ENCODE results near the gene EEF1A2. TPM values are rescaled to one million over a fixed set of nuclear protein-coding genes. Genes with fewer than 3 reads are reported as not detected.

EEF1A2 gene
- total RNA-seq, 1 experiment from 2014 or later, result 26.0 TPM

DNA sequence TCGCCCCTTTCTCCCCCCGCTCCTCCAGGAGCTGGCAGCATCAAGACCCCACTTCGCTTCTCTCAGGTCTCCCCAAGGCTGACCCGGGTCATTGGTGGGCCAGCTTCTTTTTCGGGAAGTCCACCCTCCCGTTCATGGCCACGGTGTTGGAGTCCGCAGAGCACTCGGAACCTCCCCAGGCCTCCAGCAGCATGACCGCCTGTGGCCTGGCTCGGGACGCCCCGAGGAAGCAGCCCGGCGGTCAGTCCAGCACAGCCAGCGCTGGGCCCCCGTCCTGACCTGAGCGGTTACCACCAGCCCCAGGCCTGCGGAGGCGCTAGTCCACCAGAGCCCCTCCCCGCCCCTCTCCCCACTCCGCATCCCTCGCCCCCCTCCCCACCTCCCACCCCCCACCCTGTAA lies 22.7 kb upstream of the EEF1A2 start:
- ChIA-PET CTCF (interaction anchor here (0.6 to 4.4 kb wide), 13 partner anchors 15 to 502 kb away, joined by 4 to 50 read pairs (median 6); partner anchors contain the start of genes PRPF6 and PTK6), POLR2A (interaction anchor here (0.6 to 1.8 kb wide), 6 partner anchors 13 to 719 kb away, joined by 3 to 5 read pairs (median 4); partner anchors contain the start of genes GMEB2 and STMN3)
- TF ChIP-seq ZNF423 (CRISPR knock-in tag; IDR thresholded peaks at IDR 0.05), result no peak
- TF ChIP-seq FOXJ3 (CRISPR knock-in tag; IDR thresholded peaks at IDR 0.05; ENCODE audit: borderline replicate concordance), result no peak
- TF ChIP-seq, protein P1, sequence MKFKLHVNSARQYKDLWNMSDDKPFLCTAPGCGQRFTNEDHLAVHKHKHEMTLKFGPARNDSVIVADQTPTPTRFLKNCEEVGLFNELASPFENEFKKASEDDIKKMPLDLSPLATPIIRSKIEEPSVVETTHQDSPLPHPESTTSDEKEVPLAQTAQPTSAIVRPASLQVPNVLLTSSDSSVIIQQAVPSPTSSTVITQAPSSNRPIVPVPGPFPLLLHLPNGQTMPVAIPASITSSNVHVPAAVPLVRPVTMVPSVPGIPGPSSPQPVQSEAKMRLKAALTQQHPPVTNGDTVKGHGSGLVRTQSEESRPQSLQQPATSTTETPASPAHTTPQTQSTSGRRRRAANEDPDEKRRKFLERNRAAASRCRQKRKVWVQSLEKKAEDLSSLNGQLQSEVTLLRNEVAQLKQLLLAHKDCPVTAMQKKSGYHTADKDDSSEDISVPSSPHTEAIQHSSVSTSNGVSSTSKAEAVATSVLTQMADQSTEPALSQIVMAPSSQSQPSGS (CRISPR knock-in tag; IDR thresholded peaks at IDR 0.05; ENCODE audit: borderline replicate concordance, low read depth), result no peak
- TF ChIP-seq, protein P2, sequence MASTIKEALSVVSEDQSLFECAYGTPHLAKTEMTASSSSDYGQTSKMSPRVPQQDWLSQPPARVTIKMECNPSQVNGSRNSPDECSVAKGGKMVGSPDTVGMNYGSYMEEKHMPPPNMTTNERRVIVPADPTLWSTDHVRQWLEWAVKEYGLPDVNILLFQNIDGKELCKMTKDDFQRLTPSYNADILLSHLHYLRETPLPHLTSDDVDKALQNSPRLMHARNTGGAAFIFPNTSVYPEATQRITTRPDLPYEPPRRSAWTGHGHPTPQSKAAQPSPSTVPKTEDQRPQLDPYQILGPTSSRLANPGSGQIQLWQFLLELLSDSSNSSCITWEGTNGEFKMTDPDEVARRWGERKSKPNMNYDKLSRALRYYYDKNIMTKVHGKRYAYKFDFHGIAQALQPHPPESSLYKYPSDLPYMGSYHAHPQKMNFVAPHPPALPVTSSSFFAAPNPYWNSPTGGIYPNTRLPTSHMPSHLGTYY (CRISPR knock-in tag; IDR thresholded peaks at IDR 0.05), result no peak
- TF ChIP-seq, protein P3, sequence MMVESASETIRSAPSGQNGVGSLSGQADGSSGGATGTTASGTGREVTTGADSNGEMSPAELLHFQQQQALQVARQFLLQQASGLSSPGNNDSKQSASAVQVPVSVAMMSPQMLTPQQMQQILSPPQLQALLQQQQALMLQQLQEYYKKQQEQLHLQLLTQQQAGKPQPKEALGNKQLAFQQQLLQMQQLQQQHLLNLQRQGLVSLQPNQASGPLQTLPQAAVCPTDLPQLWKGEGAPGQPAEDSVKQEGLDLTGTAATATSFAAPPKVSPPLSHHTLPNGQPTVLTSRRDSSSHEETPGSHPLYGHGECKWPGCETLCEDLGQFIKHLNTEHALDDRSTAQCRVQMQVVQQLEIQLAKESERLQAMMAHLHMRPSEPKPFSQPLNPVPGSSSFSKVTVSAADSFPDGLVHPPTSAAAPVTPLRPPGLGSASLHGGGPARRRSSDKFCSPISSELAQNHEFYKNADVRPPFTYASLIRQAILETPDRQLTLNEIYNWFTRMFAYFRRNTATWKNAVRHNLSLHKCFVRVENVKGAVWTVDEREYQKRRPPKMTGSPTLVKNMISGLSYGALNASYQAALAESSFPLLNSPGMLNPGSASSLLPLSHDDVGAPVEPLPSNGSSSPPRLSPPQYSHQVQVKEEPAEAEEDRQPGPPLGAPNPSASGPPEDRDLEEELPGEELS (CRISPR knock-in tag; IDR thresholded peaks at IDR 0.05), result no peak
- 0 out of 2 replicates have a peak, but pooled peaks have one; percentile 7 for TF ChIP-seq RELA (CRISPR knock-in tag; IDR thresholded peaks at IDR 0.05; ENCODE audit: borderline replicate concordance)
- TF ChIP-seq NR2C2 (CRISPR knock-in tag; IDR thresholded peaks at IDR 0.05), result no peak
- no peak for TF ChIP-seq FOXP1 (CRISPR knock-in tag; IDR thresholded peaks at IDR 0.05; ENCODE audit: borderline replicate concordance)
- TF ChIP-seq ZBTB21 (CRISPR knock-in tag; IDR thresholded peaks at IDR 0.05; ENCODE audit: borderline replicate concordance), result 0 out of 2 replicates have a peak, but pooled peaks have one; percentile 25
- no peak for TF ChIP-seq RORB (CRISPR knock-in tag; IDR thresholded peaks at IDR 0.05)
- TF ChIP-seq, protein P4, sequence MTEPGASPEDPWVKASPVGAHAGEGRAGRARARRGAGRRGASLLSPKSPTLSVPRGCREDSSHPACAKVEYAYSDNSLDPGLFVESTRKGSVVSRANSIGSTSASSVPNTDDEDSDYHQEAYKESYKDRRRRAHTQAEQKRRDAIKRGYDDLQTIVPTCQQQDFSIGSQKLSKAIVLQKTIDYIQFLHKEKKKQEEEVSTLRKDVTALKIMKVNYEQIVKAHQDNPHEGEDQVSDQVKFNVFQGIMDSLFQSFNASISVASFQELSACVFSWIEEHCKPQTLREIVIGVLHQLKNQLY (CRISPR knock-in tag; IDR thresholded peaks at IDR 0.05), result no peak
- no peak for TF ChIP-seq ZNF232 (CRISPR knock-in tag; IDR thresholded peaks at IDR 0.05)
- TF ChIP-seq, protein P5, sequence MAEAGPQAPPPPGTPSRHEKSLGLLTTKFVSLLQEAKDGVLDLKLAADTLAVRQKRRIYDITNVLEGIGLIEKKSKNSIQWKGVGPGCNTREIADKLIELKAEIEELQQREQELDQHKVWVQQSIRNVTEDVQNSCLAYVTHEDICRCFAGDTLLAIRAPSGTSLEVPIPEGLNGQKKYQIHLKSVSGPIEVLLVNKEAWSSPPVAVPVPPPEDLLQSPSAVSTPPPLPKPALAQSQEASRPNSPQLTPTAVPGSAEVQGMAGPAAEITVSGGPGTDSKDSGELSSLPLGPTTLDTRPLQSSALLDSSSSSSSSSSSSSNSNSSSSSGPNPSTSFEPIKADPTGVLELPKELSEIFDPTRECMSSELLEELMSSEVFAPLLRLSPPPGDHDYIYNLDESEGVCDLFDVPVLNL (CRISPR knock-in tag; IDR thresholded peaks at IDR 0.05; ENCODE audit: borderline replicate concordance, low read depth), result no peak
- TF ChIP-seq, protein P6, sequence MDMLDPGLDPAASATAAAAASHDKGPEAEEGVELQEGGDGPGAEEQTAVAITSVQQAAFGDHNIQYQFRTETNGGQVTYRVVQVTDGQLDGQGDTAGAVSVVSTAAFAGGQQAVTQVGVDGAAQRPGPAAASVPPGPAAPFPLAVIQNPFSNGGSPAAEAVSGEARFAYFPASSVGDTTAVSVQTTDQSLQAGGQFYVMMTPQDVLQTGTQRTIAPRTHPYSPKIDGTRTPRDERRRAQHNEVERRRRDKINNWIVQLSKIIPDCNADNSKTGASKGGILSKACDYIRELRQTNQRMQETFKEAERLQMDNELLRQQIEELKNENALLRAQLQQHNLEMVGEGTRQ (CRISPR knock-in tag; IDR thresholded peaks at IDR 0.05), result no peak
- TF ChIP-seq, protein P7, sequence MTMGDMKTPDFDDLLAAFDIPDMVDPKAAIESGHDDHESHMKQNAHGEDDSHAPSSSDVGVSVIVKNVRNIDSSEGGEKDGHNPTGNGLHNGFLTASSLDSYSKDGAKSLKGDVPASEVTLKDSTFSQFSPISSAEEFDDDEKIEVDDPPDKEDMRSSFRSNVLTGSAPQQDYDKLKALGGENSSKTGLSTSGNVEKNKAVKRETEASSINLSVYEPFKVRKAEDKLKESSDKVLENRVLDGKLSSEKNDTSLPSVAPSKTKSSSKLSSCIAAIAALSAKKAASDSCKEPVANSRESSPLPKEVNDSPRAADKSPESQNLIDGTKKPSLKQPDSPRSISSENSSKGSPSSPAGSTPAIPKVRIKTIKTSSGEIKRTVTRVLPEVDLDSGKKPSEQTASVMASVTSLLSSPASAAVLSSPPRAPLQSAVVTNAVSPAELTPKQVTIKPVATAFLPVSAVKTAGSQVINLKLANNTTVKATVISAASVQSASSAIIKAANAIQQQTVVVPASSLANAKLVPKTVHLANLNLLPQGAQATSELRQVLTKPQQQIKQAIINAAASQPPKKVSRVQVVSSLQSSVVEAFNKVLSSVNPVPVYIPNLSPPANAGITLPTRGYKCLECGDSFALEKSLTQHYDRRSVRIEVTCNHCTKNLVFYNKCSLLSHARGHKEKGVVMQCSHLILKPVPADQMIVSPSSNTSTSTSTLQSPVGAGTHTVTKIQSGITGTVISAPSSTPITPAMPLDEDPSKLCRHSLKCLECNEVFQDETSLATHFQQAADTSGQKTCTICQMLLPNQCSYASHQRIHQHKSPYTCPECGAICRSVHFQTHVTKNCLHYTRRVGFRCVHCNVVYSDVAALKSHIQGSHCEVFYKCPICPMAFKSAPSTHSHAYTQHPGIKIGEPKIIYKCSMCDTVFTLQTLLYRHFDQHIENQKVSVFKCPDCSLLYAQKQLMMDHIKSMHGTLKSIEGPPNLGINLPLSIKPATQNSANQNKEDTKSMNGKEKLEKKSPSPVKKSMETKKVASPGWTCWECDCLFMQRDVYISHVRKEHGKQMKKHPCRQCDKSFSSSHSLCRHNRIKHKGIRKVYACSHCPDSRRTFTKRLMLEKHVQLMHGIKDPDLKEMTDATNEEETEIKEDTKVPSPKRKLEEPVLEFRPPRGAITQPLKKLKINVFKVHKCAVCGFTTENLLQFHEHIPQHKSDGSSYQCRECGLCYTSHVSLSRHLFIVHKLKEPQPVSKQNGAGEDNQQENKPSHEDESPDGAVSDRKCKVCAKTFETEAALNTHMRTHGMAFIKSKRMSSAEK (CRISPR knock-in tag; IDR thresholded peaks at IDR 0.05; ENCODE audit: borderline replicate concordance), result no peak
- TF ChIP-seq, protein P8, sequence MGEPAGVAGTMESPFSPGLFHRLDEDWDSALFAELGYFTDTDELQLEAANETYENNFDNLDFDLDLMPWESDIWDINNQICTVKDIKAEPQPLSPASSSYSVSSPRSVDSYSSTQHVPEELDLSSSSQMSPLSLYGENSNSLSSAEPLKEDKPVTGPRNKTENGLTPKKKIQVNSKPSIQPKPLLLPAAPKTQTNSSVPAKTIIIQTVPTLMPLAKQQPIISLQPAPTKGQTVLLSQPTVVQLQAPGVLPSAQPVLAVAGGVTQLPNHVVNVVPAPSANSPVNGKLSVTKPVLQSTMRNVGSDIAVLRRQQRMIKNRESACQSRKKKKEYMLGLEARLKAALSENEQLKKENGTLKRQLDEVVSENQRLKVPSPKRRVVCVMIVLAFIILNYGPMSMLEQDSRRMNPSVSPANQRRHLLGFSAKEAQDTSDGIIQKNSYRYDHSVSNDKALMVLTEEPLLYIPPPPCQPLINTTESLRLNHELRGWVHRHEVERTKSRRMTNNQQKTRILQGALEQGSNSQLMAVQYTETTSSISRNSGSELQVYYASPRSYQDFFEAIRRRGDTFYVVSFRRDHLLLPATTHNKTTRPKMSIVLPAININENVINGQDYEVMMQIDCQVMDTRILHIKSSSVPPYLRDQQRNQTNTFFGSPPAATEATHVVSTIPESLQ (CRISPR knock-in tag; IDR thresholded peaks at IDR 0.05), result no peak
- no peak for TF ChIP-seq NFATC4 (CRISPR knock-in tag; IDR thresholded peaks at IDR 0.05)
- H3K4me1 Mint-ChIP-seq, result peaks cover 14% of the 10 kb centered on the region
- peak; percentile 10 for ATAC-seq
- H3K4me3 Mint-ChIP-seq, result peak overlapping the region; percentile 88
- H3K9me3 Mint-ChIP-seq, result peaks cover 8% of the 10 kb centered on the region; the same call in 1 of the 2 replicates
- H3K27ac Mint-ChIP-seq, result peak overlapping the region; percentile 79
- H3K36me3 Mint-ChIP-seq, result peaks cover 21% of the 10 kb centered on the region
- DNase-seq (ENCODE audit: low spot score), result peak; percentile 63
- peaks cover 9% of the 10 kb centered on the region; the same call in 1 of the 2 replicates for H3K27me3 Mint-ChIP-seq (ENCODE audit: low read depth)

Measured in WTC11 (cell line).